Fibroblast of pulmonary artery (primary cell): Measurements from ENCODE around the gene PLEK2.

Experiments used
- DNase-seq: peaks from one replicate; pipeline ENCODE4 v3.0.0-alpha.2; 2010; ENCODE audit warnings: low read depth
- H3K4me3 ChIP-seq: replicated peaks from 2 replicates; pipeline ENCODE4 v1.5.1; 2011; ENCODE audit warnings: low read depth, mild to moderate bottlenecking, control low read depth, low read length, moderate library complexity
- TF ChIP-seq, protein P1 (sequence below): IDR thresholded peaks from 2 replicates; pipeline ENCODE4 v1.5.1; 2011; ENCODE audit warnings: mild to moderate bottlenecking, control low read depth, low read length, inconsistent platforms; ENCODE audit errors: missing control alignments

Gene PLEK2

DNA sequence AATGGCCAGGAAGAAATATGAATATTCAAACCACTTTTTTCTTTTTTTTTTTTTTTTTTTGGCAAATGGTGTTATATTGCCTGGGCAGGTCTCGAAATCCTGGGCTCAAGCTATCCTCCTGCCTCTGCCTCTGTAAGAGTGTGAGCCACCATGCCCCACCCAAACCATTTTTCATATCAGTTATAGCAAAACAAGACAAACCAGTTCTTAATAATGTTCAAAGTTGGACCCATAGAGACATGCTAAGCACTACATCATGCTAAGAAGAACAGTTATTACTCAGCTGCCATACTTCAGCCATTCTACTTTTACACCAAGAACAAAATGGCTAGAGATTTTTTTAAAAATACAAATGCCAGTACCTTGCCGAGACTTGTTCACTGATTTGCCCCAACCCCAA, 26.3 kb downstream of the PLEK2 start:
- TF ChIP-seq, protein P1, sequence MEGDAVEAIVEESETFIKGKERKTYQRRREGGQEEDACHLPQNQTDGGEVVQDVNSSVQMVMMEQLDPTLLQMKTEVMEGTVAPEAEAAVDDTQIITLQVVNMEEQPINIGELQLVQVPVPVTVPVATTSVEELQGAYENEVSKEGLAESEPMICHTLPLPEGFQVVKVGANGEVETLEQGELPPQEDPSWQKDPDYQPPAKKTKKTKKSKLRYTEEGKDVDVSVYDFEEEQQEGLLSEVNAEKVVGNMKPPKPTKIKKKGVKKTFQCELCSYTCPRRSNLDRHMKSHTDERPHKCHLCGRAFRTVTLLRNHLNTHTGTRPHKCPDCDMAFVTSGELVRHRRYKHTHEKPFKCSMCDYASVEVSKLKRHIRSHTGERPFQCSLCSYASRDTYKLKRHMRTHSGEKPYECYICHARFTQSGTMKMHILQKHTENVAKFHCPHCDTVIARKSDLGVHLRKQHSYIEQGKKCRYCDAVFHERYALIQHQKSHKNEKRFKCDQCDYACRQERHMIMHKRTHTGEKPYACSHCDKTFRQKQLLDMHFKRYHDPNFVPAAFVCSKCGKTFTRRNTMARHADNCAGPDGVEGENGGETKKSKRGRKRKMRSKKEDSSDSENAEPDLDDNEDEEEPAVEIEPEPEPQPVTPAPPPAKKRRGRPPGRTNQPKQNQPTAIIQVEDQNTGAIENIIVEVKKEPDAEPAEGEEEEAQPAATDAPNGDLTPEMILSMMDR = no peak
- H3K4me3 ChIP-seq = no peak overlapping the region
- no peak for DNase-seq

DNA sequence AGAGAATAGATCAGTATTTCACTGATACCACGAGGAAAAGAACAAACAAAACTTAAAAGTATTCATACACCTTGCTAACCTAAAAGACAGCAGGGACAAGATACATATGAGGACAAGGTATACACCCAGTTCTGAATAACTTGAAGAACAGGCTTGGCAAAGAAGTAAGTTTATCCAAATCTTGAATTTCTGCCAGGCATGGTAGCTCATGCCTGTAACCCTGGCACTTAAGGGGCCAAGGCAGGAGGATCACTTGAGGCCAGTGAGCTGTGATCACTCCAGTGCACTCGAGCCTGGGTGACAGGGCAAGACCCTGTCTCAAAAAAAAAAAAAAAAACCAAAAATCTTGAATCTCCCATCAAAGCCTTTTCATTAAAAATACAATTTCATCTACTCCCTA, 26.8 kb downstream of the PLEK2 start:
- H3K4me3 ChIP-seq = no peak overlapping the region
- DNase-seq = no peak
- TF ChIP-seq, protein P1 = no peak

DNA sequence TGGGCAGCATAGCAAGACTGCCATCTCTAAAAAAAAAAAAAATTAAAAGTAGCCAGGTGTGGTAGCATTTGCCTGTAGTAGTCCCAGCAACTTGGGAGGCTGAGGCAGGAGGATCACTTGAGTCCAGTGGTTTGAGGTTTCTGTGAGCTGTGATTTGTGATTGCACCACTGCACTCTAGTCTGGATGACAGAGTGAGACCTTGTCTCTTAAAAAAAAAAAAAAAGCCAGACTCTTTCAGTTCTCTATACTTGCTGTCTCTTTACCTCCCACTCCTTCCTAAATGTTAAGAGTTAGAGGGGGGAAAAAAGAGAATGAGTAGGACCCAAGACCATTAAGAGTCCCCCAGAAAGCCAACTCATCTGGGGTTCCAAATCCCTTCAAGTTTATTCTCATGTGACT, 34.0 kb downstream of the PLEK2 start:
- no peak for DNase-seq
- H3K4me3 ChIP-seq = no peak overlapping the region

DNA sequence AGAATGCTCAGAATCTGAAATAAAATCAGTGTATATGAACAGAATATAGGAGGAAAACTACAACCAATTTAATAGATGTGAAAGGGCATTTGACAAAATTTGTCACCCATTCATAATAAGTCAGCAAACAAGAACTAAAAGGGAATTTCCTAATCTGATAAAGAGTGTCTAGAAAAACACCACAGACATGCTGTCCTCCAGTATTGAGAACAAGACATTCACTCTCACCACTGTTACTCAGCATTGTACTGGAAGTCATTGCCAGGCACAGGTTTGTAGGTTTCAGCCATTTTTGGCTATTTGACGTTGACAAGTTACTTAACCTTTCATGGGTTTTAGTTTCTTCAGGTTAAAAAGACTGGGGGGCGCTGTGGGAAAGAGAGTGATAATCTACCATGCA, 38.6 kb downstream of the PLEK2 start:
- TF ChIP-seq, protein P1 = no peak
- H3K4me3 ChIP-seq = no peak overlapping the region
- no peak for DNase-seq

More for the DNA sequence above, 34.0 kb downstream of the PLEK2 start:
- TF ChIP-seq, protein P1 = no peak

DNA sequence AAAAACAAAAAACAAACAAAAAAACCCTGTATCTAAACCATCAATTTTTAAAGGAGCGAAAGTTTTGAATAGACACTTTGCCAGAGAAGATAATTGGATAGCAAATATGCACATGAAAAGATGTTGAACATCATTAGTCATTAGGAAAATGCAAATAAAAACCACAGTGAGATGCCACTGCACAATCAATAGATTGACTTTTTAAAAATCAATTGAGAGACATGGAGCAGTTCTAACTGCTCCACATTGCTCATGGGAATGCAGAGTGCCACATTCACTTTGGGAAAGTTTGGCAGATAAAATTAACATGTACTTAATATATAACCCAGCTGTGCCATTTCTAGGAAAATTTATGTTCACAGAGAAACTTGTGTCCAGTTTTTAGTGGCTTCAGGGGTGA, 39.1 kb downstream of the PLEK2 start:
- H3K4me3 ChIP-seq = no peak overlapping the region
- TF ChIP-seq, protein P1 = no peak
- DNase-seq = no peak

DNA sequence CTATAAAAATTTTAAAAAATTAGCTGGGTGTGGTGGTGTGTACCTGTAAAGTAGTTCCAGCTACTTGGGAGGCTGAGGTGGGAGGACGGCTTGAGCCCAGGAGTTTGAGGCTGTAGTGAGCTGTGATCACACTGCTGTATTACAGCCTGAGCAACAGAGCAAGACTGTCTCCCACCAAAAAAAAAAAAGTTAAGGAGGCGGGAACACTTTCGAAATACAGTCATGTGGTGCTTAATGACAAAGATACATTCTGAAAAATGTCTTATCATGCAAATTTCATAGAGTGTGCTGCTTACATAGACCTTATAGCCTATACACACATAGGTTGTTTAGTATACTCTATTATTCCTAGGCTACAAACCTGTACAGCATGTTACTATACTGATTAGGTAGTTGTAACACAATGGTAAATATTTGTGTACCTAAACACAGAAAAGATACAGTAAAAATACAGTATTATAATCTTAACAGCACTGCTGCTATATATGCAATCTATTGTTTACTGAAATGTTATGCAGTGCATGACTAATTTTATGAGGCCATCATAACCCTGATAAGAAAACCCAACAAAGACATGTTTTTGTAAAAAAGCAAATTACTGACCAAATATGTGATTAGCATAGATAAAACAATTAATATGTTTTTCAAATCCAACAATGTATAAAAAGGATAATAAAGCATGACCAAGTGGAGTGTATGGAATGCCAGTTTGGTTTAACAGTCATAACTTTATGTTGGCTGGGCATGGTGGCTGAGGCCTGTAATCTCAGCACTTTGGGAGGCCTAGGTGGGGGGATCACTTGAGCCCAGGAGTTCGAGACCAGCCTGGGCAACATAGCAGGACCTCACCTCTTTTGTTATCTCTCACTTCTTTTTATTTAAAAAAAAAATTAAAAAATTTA, 40.5 kb downstream of the PLEK2 start:
- DNase-seq = peak; percentile 48
- TF ChIP-seq, protein P1 = no peak
- H3K4me3 ChIP-seq = no peak overlapping the region

DNA sequence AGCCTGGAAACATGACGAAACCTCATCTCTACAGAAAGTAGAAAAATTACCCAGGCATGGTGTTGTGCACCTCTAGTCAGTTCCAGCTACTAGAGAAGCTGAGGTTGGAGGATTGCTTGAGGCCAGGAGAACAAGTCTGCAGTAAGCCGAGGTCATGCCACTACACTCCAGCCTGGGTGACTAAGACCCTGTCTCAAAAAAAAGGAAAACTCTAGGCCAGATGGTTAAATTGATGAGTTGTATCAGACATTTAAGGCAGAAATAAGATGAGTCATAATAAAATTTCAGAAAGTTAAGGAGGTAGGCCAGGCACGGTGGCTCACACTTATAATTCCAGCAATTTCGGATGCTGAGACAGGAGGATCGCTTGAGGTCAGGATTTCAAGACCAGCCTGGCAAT, 41.1 kb downstream of the PLEK2 start:
- DNase-seq = no peak
- TF ChIP-seq, protein P1 = no peak
- no peak overlapping the region for H3K4me3 ChIP-seq
